MCF 10A (cell line): Measurements from ENCODE around the gene JCAD. TPM values are rescaled to one million over a fixed set of nuclear protein-coding genes. Genes with fewer than 3 reads are reported as not detected.

Experiments used
- BruUV-seq: library from RNA; stranded (reverse); fragments of 400-500 nt; replicated peaks from 2 replicates; lab custom pipeline; 2021; lab: Mats Ljungman, UMichigan
- CTCF ChIA-PET: fragments of 300-600 bp; sonication (Branson Sonifier 250); formaldehyde crosslinking; extraction: SDS; loops from one replicate; lab custom pipeline; 2021; ENCODE audit warnings: antibody characterized with exemption, inconsistent platforms; lab: Yijun Ruan, JAX
- POLR2A ChIA-PET: fragments of 300-600, 350-650 bp; sonication (Branson Sonifier 250); formaldehyde crosslinking; extraction: SDS; loops from one replicate; lab custom pipeline; 2020; ENCODE audit warnings: antibody characterized with exemption, inconsistent platforms; lab: Yijun Ruan, JAX
- DNase-seq: peaks from one replicate; pipeline ENCODE4 v3.0.0-alpha.2; 2018; ENCODE audit not compliant: unreplicated experiment
- H3K27ac Mint-ChIP-seq: one replicate; pipeline ENCODE4 v1.8.0; 2022; ENCODE audit warnings: mild to moderate bottlenecking, low read depth, mixed read lengths; ENCODE audit not compliant: unreplicated experiment
- H3K27me3 Mint-ChIP-seq: one replicate; pipeline ENCODE4 v1.8.0; 2022; ENCODE audit warnings: mixed read lengths; ENCODE audit not compliant: insufficient read depth, unreplicated experiment
- H3K36me3 Mint-ChIP-seq: one replicate; pipeline ENCODE4 v1.8.0; 2022; ENCODE audit warnings: mild to moderate bottlenecking, moderate library complexity, mixed read lengths; ENCODE audit not compliant: insufficient read depth, unreplicated experiment
- H3K4me1 Mint-ChIP-seq: one replicate; pipeline ENCODE4 v1.8.0; 2022; ENCODE audit warnings: mixed read lengths; ENCODE audit not compliant: insufficient read depth, unreplicated experiment
- H3K4me3 Mint-ChIP-seq: one replicate; pipeline ENCODE4 v1.8.0; 2022; ENCODE audit warnings: mild to moderate bottlenecking, moderate library complexity, mixed read lengths; ENCODE audit not compliant: unreplicated experiment
- H3K9me3 Mint-ChIP-seq: one replicate; pipeline ENCODE4 v1.8.0; 2022; ENCODE audit warnings: mixed read lengths; ENCODE audit not compliant: unreplicated experiment
- CTCF ChIP-seq: fragments of 200-600 bp; IDR thresholded peaks from one replicate; pipeline ENCODE4 v1.8.0; 2022; ENCODE audit warnings: antibody characterized with exemption, mild to moderate bottlenecking; ENCODE audit not compliant: unreplicated experiment
- intact Hi-C: fragments of 100-400 bp; cut with micrococcal nuclease; formaldehyde crosslinking; loops from 2 replicates; pipeline ENCODE4 v1.14.1; 2022
- total RNA-seq: library from RNA; stranded (reverse); gene quantifications from 2 replicates; pipeline ENCODE4 v1.2.3, GENCODE V29; 2022

JCAD gene
- total RNA-seq, 1 experiment from 2014 or later: 0.26 TPM

DNA sequence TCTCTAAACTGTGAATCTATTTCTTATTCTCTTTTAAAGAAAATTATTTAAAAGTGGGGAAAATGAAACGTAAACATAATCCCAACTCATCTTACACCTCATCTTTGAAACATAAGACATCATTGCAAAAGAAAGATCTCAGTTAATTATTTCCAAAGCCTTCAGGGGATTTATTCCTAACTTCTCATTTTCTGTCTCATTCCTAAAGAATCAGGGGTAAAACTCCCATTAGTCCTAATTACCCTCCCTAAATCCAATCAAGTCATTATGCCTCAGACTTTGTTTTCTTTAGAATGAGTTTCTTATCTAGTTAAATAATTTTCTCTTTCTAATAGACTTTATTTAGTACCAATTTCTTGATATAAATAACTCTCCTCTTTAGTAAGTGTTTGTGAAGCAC is 39.7 kb upstream of the JCAD start:
- DNase-seq: no peak
- Mint-ChIP-seq H3K4me1 (peaks cover 13% of the 10 kb centered on the region), H3K4me3 (no peak overlapping the region), H3K36me3 (no peaks in the 10 kb centered on the region), H3K27ac (no peak overlapping the region), H3K27me3 (peaks cover 8% of the 10 kb centered on the region), H3K9me3 (no peaks in the 10 kb centered on the region)
- no peak for TF ChIP-seq CTCF
- POLR2A ChIA-PET: interaction anchor here (0.6 to 1.3 kb wide), 3 partner anchors 16 to 154 kb away, joined by 3 to 4 read pairs (median 3); no protein-coding TSS in a partner anchor
- intact Hi-C loops: no loop called here
- CTCF ChIA-PET: interaction anchor here (0.5 kb wide), 1 partner anchor 260 kb away, joined by 3 read pairs; no protein-coding TSS in a partner anchor
- BruUV-seq: no TSS peak

GRCh38 chr10:30098629-30099028 is 39.2 kb upstream of the JCAD start:
- CTCF ChIA-PET: interaction anchor here (0.5 kb wide), 1 partner anchor 259 kb away, joined by 3 read pairs; no protein-coding TSS in a partner anchor
- no peak overlapping the region for H3K4me3 Mint-ChIP-seq
- no TSS peak for BruUV-seq
- POLR2A ChIA-PET: interaction anchor here (0.6 to 1.3 kb wide), 4 partner anchors 15 to 155 kb away, joined by 3 to 4 read pairs (median 3); no protein-coding TSS in a partner anchor
- H3K36me3 Mint-ChIP-seq: no peaks in the 10 kb centered on the region
- H3K9me3 Mint-ChIP-seq: no peaks in the 10 kb centered on the region
- H3K27ac Mint-ChIP-seq: no peak overlapping the region
- intact Hi-C loops: no loop called here
- TF ChIP-seq CTCF: no peak
- peak; percentile 87 for DNase-seq
- peaks cover 8% of the 10 kb centered on the region for H3K4me1 Mint-ChIP-seq
- peaks cover 4% of the 10 kb centered on the region for H3K27me3 Mint-ChIP-seq

- no peaks in the 10 kb centered on the region for H3K9me3 Mint-ChIP-seq
- CTCF ChIA-PET: interaction anchor here (0.6 kb wide), 3 partner anchors 70 to 449 kb away, joined by 3 read pairs; no protein-coding TSS in a partner anchor
- intact Hi-C loops: no loop called here
- no peak for TF ChIP-seq CTCF
- peaks cover 7% of the 10 kb centered on the region for H3K4me1 Mint-ChIP-seq
- no peak overlapping the region for H3K4me3 Mint-ChIP-seq
- POLR2A ChIA-PET: no interaction called here
- DNase-seq: no peak
- H3K27ac Mint-ChIP-seq: no peak overlapping the region
- no peaks in the 10 kb centered on the region for H3K27me3 Mint-ChIP-seq
- H3K36me3 Mint-ChIP-seq: no peaks in the 10 kb centered on the region
- no TSS peak for BruUV-seq
Observed at GRCh38 chr10:30096564-30096963, 37.2 kb upstream of the JCAD start.

DNA sequence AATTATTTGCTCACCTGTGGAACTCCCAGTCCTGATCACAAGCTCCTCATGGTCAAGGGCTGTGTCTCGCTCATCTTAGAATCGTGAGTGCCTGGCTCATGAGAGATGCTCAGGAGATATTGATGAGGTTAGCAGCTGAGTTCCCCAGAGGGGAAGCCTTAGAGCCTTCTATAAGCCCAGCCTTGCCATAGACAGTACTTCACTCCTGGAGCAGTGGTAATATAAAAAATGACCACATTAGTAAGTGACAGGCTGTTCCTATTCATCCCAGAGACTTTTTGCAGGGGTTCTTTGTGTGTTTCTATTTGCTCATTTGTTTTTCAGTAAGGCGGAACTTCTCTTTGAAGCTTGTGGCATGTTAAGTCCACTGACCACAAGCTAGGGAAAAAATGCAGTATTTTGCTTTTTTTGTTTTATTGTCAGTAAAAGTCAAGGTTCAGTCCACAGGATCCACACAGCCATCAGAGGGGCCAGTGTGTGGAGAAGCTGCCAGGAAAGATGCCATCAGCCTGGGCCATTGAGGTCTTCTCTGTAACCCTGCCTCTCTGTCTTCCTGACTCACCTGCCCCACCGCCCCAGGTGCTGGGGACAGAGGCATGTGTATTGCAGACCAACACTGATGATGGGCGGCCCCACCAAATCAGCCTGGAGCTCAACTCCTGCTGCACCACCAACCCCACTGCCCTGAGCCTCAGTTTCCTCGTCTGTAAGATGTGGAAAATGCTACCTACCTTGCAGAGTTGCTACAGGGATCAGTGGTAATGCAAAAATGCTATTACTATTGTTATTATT is 36.4 kb upstream of the JCAD start:
- DNase-seq: no peak
- H3K4me3 Mint-ChIP-seq: no peak overlapping the region
- no peak for TF ChIP-seq CTCF
- ChIA-PET POLR2A (interaction anchor here (0.6 kb wide), 1 partner anchor 144 kb away, joined by 3 read pairs; no protein-coding TSS in a partner anchor), CTCF (interaction anchor here (0.6 kb wide), 2 partner anchors 70 to 236 kb away, joined by 3 read pairs; no protein-coding TSS in a partner anchor)
- H3K27me3 Mint-ChIP-seq: no peaks in the 10 kb centered on the region
- no TSS peak for BruUV-seq
- no peaks in the 10 kb centered on the region for H3K36me3 Mint-ChIP-seq
- peaks cover 7% of the 10 kb centered on the region for H3K4me1 Mint-ChIP-seq
- no peaks in the 10 kb centered on the region for H3K9me3 Mint-ChIP-seq
- H3K27ac Mint-ChIP-seq: no peak overlapping the region
- intact Hi-C loops: no loop called here
